ENCODE results near the gene MCOLN3.
A peak's percentile ranks its signal among the peaks of the same experiment; 100 is the strongest.
"Not testable (repeated sequence)": the region's sequence is repeated elsewhere in the genome, so short reads cannot be mapped to it uniquely, and the experiment has no call there.

The MCOLN3 gene

GRCh38 chr1:85047472-85048295, 616 bp downstream of the MCOLN3 start:
- DNase-seq: no peak

- DNase-seq: no peak
These were observed 1.2 kb downstream of the MCOLN3 start for GRCh38 chr1:85047144-85047471.

DNA sequence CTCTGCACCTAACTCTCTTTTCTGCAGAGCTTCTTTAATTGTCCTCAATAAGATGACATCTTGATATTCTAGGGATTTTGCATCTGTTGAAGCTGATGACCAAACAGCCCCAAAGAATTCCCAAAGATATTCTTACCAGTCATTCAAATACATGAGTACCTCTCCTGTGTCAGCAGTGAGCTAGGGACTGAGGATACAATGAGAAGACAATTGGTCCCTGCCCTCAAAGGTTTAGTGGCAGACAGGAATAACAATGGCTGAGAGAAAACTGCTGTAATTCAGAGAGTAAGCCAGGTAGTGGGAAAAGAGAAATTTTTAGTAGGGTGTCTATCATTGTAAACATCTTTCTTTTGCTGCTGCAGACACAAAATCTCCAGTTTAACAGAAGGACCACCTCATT, 5.9 kb downstream of the MCOLN3 start:
- DNase-seq: no peak

DNA sequence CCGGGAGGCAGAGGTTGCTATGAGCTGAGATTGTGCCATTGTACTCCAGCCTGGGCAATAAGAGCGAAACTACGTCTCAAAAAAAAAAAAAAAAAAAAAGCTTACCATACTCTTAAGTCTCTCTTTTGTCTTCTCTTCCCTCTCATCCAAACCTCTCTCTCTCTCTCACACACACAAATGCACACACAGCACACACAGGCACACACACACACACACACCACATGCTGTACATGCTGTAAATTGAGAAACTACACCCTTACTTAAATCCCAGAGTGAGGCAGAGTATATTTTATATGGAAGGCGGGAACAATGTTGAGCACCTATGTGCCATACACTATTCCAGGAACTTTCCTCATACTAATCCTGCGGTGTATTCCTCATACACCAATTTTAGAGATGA, 6.5 kb downstream of the MCOLN3 start:
- no peak for DNase-seq

DNA sequence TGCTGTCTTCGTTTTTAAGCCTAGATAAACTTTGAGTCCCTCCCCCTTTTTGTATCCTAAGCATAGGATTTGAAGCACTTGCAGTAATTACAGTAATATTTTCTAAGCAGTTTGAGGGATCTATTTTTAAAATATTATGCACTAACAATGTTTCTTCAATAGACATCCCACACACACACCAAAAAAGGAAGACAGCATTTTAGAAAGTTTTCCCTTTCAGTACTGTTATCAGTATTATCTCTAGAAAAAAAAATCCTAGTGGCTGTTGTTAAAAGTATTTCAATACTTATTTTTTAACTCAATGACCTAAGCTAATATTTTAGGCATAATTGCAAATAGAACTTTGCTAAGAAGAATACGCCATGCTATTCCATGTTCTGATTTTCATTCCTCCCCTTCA, 15.1 kb downstream of the MCOLN3 start:
- no peak for DNase-seq

DNA sequence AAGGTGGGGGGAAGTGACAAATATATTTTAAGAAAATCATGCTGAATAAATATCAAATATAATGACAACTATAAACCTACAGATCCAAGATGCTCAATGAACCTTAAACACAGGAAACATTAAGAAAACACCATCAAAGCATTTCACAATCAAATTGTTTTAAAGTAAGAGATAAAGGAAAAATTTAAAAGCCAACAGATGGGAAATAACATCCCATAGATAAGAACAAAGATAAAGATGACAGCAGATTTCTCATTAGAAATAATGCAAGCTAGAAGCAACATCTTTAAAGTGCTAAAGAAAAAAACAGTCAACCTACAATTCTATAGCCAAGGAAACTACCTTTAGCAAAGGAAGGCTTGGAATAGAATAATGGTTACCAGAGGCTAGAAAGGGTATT, 17.8 kb downstream of the MCOLN3 start:
- DNase-seq: no peak

GRCh38 chr1:85028151-85028550, 20.1 kb downstream of the MCOLN3 start:
- no peak for DNase-seq

DNA sequence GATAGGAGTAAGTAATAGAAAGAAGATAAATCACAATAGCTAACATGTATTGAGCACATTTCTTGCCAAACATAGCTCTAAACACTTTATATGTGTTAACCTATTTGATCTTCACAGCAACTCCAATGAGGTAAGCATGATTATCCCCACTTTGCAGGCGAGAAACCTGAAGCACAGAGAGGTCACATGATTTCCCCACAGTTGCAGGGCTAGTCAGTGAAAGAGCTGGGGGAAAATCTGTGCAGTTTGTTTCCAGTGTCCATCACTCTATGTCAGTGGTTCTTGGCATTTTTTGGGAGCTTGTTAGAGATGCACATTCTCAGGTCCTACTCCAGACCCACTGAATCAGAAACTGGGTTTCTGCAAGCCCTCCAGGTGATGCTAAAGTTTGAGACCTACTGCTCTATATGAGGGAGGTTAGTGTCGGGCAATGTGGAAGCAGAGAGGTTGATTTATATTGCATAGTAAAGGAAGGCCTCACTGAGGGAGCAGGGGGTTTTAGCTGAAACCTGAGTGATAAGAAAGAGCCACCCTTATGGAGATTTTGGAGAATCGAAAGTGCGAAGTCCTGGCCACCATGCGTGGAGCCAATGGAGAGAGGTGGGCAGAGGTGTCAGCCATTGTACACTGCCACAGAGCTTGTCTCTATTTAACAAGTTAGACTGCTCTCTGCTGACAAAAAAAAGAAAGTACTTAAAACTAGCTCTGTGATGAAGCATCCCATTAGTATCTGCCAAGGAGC, 20.9 kb downstream of the MCOLN3 start:
- DNase-seq: no peak

- no peak for DNase-seq
These were observed 22.4 kb downstream of the MCOLN3 start for GRCh38 chr1:85025940-85026339.

DNA sequence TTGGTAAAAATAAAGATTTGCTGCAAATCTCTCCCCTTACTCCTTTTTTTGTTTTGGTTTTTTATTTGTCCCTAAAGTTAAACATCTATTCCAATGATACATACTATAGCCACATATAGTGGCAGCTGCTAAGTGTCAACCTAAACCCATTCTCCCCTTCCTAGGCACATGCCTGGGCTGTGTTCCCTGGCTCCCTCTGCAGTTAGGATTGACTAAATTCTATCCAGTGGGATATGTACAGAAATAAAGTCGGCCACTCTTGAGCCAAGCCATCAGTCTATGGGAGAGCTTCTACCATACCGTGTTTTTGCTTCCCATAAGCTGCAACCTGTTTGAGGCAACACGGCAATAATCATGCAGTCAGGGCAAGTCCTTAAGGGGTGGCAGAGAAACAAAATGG, 23.6 kb downstream of the MCOLN3 start:
- DNase-seq: no peak

GRCh38 chr1:85022700-85023099, 25.6 kb downstream of the MCOLN3 start:
- no peak for DNase-seq

DNA sequence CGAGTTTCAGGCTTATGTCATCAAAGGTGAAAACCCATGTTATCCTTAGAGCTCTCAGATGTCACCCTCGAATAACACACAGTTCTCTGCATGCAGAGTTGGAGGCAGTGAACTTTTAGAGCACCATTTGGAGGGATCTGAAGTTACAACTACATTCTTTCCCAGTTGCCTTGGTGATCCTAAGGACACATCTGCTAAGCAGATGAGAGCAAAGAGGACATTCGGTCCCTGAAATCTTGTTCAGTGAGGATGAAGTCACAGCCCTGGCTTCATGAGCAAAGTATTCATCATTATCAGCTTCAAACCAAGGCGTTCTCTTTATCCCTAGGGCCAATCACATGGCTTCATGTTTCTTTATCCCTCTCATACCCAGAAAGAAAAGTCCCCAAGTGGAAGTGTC, 28.3 kb downstream of the MCOLN3 start:
- DNase-seq: no peak

DNA sequence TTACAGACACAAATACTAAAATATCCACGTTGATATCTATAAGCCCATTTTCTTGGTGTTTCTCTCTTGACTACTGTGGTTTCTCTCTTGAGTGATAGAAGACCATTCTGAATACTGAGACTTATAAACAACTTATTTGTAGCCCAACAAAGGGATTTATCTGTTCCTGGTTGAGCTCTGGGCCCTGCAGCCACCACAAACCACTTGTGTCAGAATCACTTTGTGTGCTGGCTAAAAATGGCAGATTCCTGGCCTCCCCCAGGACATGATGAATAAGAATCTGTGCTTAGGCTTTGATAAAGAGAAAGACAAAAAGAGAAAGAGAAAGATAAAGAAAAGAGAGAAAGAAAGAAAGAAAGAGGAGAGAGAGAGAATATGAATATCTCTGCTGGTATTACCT, 32.5 kb downstream of the MCOLN3 start:
- no peak for DNase-seq

DNA sequence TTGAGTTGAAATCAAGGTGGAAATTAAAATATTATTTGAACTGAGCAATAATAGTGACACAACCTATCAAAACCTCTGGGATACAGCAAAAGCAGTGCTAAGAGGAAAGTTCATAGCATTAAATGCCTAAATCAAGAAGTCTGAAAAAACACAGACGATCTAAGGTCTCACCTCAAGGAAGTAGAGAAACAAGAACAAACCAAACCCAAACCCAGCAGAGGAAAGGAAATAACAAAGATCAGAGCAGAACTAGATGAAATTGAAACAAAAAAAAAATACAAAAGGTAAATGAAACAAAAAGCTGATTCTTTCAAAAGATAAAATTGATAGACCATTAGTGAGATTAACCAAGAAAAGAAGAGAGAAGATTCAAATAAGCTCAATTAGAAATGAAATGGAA, 42.7 kb downstream of the MCOLN3 start:
- not testable (repeated sequence) for DNase-seq

- DNase-seq: no peak
These were observed 46.6 kb downstream of the MCOLN3 start for GRCh38 chr1:85001742-85002141.

DNA sequence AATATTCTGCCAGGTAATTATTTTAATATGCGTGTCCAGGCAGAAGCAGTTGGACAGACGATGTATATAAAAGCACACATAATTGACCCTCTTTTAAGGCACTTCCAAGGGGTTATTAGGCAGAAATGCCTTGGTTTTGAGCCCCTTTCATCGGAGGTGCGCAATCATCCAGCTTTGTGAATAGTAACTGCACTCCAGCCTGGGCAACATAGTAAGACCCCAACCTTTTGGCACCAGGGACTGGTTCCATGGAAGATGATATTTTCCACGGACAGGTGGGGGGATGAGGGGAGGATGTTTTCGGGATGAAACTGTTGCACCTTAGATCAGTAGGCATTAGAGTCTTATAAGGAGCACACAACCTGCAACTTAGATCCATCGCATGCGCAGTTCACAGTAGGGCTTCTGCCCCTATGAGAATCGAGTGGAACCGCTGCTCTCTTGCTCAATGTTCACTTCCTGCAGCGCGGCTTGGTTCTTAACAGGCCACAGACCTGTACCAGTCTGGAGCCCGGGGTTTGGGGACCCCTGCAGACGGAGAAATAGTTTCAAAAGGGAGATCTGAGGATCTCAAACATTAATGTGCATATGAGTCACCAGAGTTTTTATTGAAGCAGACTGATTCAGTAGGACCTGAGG, 49.5 kb downstream of the MCOLN3 start:
- no peak for DNase-seq

GRCh38 chr1:84997667-84998600, 50.4 kb downstream of the MCOLN3 start:
- DNase-seq: no peak

DNA sequence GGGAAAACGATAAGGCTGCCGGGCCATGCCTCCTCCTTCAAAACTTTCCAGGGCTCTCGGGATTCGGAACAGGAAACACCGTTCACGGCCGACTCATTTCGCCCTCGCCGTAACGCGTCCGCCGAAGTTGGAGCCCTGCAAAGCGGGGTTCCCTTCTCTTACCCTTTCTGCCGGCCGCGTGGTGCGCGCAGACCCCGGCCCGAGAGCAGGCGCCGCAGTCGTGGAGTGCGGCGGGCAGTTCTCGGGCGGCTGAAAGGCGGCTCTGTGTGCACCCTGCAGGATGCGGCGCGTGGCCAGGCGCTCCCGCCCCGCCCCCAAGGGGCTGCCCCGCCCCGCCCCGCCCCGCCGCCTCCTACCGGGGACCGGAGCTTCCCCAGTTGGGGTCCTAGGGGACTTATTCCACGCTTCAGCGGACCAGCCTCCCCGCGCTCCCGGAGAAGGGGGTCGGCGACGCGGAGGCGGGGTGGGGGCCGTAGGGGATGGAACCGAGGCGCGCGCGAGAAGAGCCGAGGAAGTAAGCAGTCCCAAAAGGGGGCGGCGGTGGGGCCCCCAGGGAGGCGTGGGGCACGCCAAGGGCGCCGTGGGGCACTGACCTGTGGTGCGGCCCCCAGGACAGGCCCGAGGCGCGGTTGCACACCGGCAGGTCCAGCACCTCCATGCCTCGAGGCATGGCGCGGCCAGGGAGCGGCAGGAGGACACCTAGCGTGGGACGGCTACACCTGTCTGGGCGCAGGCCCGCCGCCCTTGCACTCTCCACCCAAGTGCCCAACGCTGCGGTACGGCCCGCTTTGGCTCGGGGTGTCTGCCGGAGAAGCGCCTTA, 51.2 kb downstream of the MCOLN3 start, which contains the start of gene MCOLN2:
Gene MCOLN2 (minus strand): TSS at position 268 of the 821 bp plus-strand sequence. CDS start 241 bp downstream, at position 27.
- DNase-seq: peak; percentile 20

DNA sequence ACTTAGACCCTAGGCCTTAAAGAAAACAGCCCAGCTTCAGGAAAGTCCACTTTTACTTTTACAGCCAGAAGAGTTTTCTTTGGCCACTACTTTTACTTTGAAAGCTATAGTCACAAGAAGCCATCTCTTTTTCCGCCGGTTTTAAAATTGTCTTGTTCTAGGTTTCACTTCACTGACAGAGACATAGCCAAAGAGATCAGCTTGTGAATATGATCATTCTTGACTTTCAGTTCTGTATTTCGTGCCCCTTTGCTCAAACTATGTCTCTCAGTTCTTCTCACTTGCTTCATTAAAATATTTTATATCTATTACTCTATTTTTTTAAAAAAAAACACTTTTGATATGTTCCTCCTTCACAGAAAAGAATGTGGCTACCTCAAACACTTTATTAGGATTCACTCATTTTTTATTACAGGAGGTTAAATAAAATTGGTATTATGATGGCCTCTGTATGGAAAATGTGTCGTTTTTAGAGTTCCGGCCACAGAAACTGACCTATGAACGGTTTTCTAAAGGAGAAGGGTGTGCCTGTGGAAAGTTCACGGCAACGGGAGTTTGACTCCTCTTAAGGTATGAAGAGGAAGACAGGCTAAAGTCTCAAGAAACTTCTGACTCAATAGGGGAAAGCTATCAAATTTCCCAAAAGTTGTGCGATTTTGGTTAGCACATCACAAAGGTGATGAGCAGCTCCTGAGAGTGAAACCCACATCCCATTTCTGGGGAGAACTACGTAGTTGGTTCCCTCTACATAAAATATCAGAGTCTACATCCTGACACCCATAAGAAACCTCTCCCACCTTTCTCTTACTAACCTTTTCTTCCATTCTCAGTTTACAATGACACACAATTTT, 52.6 kb downstream of the MCOLN3 start:
- no peak for DNase-seq

DNA sequence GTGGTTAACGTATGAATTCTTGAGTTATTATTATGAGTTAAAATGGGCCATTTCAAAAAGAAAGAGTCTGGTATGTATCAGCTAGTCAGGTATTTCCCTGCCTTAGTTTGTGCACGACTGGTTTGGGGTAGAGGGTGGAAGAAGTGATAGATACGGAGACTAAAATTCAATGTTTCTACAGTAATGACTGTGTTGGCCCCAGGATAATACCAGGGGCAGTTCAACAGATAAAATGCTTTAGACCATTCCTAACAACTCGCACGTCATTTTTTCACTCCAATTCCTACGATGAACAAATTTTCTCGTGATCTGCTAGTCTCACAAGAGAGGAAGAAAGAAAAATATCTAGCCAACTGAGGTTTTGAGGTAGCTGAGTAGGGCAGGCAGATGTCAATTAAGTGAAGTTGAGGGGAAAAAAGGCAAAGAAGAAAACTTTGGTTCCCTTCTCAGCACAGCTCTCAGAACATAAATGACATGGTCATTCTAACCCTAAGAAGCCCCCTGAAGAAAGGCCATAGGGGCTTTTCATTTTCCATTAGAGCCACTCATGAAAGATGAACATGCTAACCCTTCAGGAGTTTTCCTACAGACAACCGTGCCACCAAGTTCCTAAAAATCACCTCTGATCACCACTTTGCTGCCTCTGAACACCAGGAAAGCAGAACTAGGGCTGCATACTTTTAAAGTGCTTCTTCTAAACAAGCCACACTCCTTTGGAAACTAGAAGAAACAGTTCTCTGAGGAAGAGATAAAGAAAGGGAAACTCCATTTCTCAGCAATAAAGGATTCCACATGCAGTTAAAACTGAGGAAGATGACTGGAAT, 57.0 kb downstream of the MCOLN3 start:
- no peak for DNase-seq

Measured in NCI-H1048 (cell line).